Measurements from ENCODE around the gene EDRF1.

The EDRF1 gene

GRCh38 chr10:125795128-125795527 is 75.6 kb downstream of the EDRF1 start:
- no peak for DNase-seq

- DNase-seq = no peak
Measured at GRCh38 chr10:125795637-125796190, 76.2 kb downstream of the EDRF1 start.

- no peak for DNase-seq
Measured at GRCh38 chr10:125797424-125797823, 77.9 kb downstream of the EDRF1 start.

GRCh38 chr10:125797994-125798662 is 78.6 kb downstream of the EDRF1 start:
- no peak for DNase-seq

GRCh38 chr10:125799451-125800182 is 80.1 kb downstream of the EDRF1 start:
- DNase-seq = no peak

GRCh38 chr10:125801574-125801973 is 82.1 kb downstream of the EDRF1 start:
- no peak for DNase-seq

GRCh38 chr10:125802131-125802530 is 82.6 kb downstream of the EDRF1 start:
- DNase-seq = no peak

- no peak for DNase-seq
Measured at GRCh38 chr10:125802739-125803138, 83.2 kb downstream of the EDRF1 start.

- DNase-seq = no peak
Measured at GRCh38 chr10:125808047-125808446, 88.5 kb downstream of the EDRF1 start.

GRCh38 chr10:125811251-125811650 is 91.7 kb downstream of the EDRF1 start:
- DNase-seq = no peak

- DNase-seq = no peak
Measured at GRCh38 chr10:125812128-125812750, 92.7 kb downstream of the EDRF1 start.

Measured in NCI-H2081 treated with DMSO at 0.1 percent for 48 hours (cell line).